ES-I3 (cell line): ENCODE data around the gene STING1.
"Not testable (repeated sequence)": the region's sequence is repeated elsewhere in the genome, so short reads cannot be mapped to it uniquely, and the experiment has no call there.

ENCODE experiments used
- H3K36me3 ChIP-seq: 2 replicates; pipeline ENCODE4 v1.6.1; 2013; ENCODE audit warnings: mild to moderate bottlenecking, low read length, control low read depth, moderate library complexity; ENCODE audit not compliant: insufficient read depth
- H3K4me1 ChIP-seq: 2 replicates; pipeline ENCODE4 v1.6.1; 2013; ENCODE audit warnings: mild to moderate bottlenecking, control low read depth, low read length; ENCODE audit not compliant: insufficient read depth
- H3K9ac ChIP-seq: 2 replicates; pipeline ENCODE4 v1.6.1; 2013; ENCODE audit warnings: low read depth, mild to moderate bottlenecking, low read length, moderate library complexity
- H3K9me3 ChIP-seq: 2 replicates; pipeline ENCODE4 v1.6.1; 2013; ENCODE audit warnings: mild to moderate bottlenecking, low read length, moderate library complexity; ENCODE audit not compliant: control insufficient read depth, insufficient read depth

Gene STING1

GRCh38 chr5:139446956-139447779 is 35.4 kb downstream of the STING1 start:
- Histone ChIP-seq H3K4me1 (0 out of 2 replicates have a peak, but pooled peaks cover 5% of the 10 kb centered on the region), H3K9ac (no peak overlapping the region), H3K36me3 (no peaks in the 10 kb centered on the region), H3K9me3 (no peaks in the 10 kb centered on the region)

GRCh38 chr5:139445325-139446170 is 37.0 kb downstream of the STING1 start:
- H3K4me1 ChIP-seq = 0 out of 2 replicates have a peak, but pooled peaks cover 5% of the 10 kb centered on the region
- no peaks in the 10 kb centered on the region for H3K36me3 ChIP-seq
- no peaks in the 10 kb centered on the region for H3K9me3 ChIP-seq
- H3K9ac ChIP-seq = no peak overlapping the region

GRCh38 chr5:139443831-139444453 is 38.6 kb downstream of the STING1 start:
- Histone ChIP-seq H3K9me3 (no peaks in the 10 kb centered on the region), H3K9ac (no peak overlapping the region), H3K36me3 (no peaks in the 10 kb centered on the region), H3K4me1 (0 out of 2 replicates have a peak, but pooled peaks cover 5% of the 10 kb centered on the region)

- H3K9me3 ChIP-seq = not testable (repeated sequence)
Measured at GRCh38 chr5:139440416-139440815, 42.1 kb downstream of the STING1 start.

GRCh38 chr5:139439013-139439903 is 43.3 kb downstream of the STING1 start, which contains the start of gene DNAJC18:
DNAJC18 (minus strand) TSS chr5:139439525; CDS start chr5:139439445, 80 bp downstream.
- H3K36me3 ChIP-seq = no peaks in the 10 kb centered on the region; the same call in 1 of the 2 replicates
- peak within 1 kb of the TSS; percentile 96 for H3K9ac ChIP-seq
- no peaks in the 10 kb centered on the region for H3K9me3 ChIP-seq
- 0 out of 2 replicates have a peak, but pooled peaks cover 5% of the 10 kb centered on the region for H3K4me1 ChIP-seq

More at GRCh38 chr5:139440416-139440815, 42.1 kb downstream of the STING1 start:
- not testable (repeated sequence) for H3K4me1 ChIP-seq, H3K9ac ChIP-seq, H3K36me3 ChIP-seq

- peak overlapping the region; percentile 51 for H3K9ac ChIP-seq
- H3K9me3 ChIP-seq = no peaks in the 10 kb centered on the region
- 0 out of 2 replicates have a peak, but pooled peaks cover 1% of the 10 kb centered on the region for H3K4me1 ChIP-seq
- no peaks in the 10 kb centered on the region; the same call in 1 of the 2 replicates for H3K36me3 ChIP-seq
Measured at GRCh38 chr5:139438707-139439012, 43.9 kb downstream of the STING1 start.

- no peaks in the 10 kb centered on the region for H3K9me3 ChIP-seq
- H3K4me1 ChIP-seq = no peaks in the 10 kb centered on the region
- no peaks in the 10 kb centered on the region; the same call in 1 of the 2 replicates for H3K36me3 ChIP-seq
- H3K9ac ChIP-seq = no peak overlapping the region
Measured at GRCh38 chr5:139435676-139436075, 46.9 kb downstream of the STING1 start.

- Histone ChIP-seq H3K36me3 (no peaks in the 10 kb centered on the region; the same call in 1 of the 2 replicates), H3K9ac (no peak overlapping the region), H3K4me1 (no peaks in the 10 kb centered on the region), H3K9me3 (no peaks in the 10 kb centered on the region)
Measured at GRCh38 chr5:139431706-139432105, 50.9 kb downstream of the STING1 start.

- Histone ChIP-seq H3K9me3 (no peaks in the 10 kb centered on the region), H3K36me3 (no peaks in the 10 kb centered on the region), H3K4me1 (no peaks in the 10 kb centered on the region), H3K9ac (no peak overlapping the region)
Measured at GRCh38 chr5:139430015-139430414, 52.5 kb downstream of the STING1 start.

- H3K4me1 ChIP-seq = no peaks in the 10 kb centered on the region
- no peak overlapping the region for H3K9ac ChIP-seq
- H3K36me3 ChIP-seq = no peaks in the 10 kb centered on the region; the same call in 1 of the 2 replicates
- H3K9me3 ChIP-seq = no peaks in the 10 kb centered on the region
Measured at GRCh38 chr5:139426203-139426885, 56.2 kb downstream of the STING1 start.
